Keratinocyte (primary cell): Measurements from ENCODE around the gene C4orf54. TPM values are rescaled to one million over a fixed set of nuclear protein-coding genes. Genes with fewer than 3 reads are reported as not detected.

Experiments
- DNase-seq: peaks from one replicate; pipeline ENCODE4 v3.0.0-alpha.2; 2011; ENCODE audit warnings: low read depth, missing footprints, low spot score
- FAIRE-seq: peaks from 2 replicates; lab custom pipeline; 2011; peaks lifted over from hg19 to GRCh38; lab: Jason Lieb, UNC
- H2AFZ ChIP-seq: 2 replicates; pipeline ENCODE4 v1.6.0; 2012; ENCODE audit warnings: low read length, control low read depth, inconsistent platforms; ENCODE audit not compliant: control insufficient read depth
- H3K27ac ChIP-seq: 2 replicates; pipeline ENCODE4 v1.5.1; 2011; ENCODE audit warnings: low read length; ENCODE audit not compliant: control insufficient read depth, insufficient read depth
- H3K27me3 ChIP-seq: 3 replicates; pipeline ENCODE4 v1.6.0; 2011; ENCODE audit warnings: low read length; ENCODE audit not compliant: control insufficient read depth, insufficient read depth; ENCODE audit errors: extremely low read depth
- H3K36me3 ChIP-seq, 2 experiments: 2 replicates in 1 of 2; 3 replicates in 1 of 2; pipeline ENCODE4 v1.5.1; 2011; ENCODE audit warnings: low read length in 2 of 2, mild to moderate bottlenecking in 1 of 2; ENCODE audit not compliant: control insufficient read depth in 2 of 2, insufficient read depth in 2 of 2; ENCODE audit errors: extremely low read depth in 1 of 2
- H3K4me1 ChIP-seq: 3 replicates; pipeline ENCODE4 v1.5.1; 2011; ENCODE audit warnings: low read length; ENCODE audit not compliant: control insufficient read depth, insufficient read depth; ENCODE audit errors: extremely low read depth
- H3K4me2 ChIP-seq: 3 replicates; pipeline ENCODE4 v1.6.0; 2011; ENCODE audit warnings: low read depth, low read length; ENCODE audit not compliant: control insufficient read depth, insufficient read depth; ENCODE audit errors: extremely low read depth
- H3K4me3 ChIP-seq, 3 experiments: fragments of 200-600 bp in 1 of 3; sonication (generic) in 1 of 3; 2 replicates in 2 of 3; 3 replicates in 1 of 3; pipeline ENCODE4 v1.5.1; 2011 to 2016; ENCODE audit warnings: low read length in 3 of 3, mild to moderate bottlenecking in 3 of 3, control low read depth in 2 of 3, inconsistent platforms in 1 of 3, low read depth in 1 of 3, mixed read lengths in 1 of 3, mixed run types in 1 of 3, moderate library complexity in 1 of 3; ENCODE audit not compliant: control insufficient read depth in 2 of 3, insufficient read depth in 2 of 3; ENCODE audit errors: extremely low read depth in 1 of 3
- H3K79me2 ChIP-seq: 2 replicates; pipeline ENCODE4 v1.6.0; 2012; ENCODE audit warnings: low read length; ENCODE audit not compliant: control insufficient read depth, insufficient read depth
- H3K9ac ChIP-seq: 3 replicates; pipeline ENCODE4 v1.6.0; 2011; ENCODE audit warnings: low read length; ENCODE audit not compliant: control insufficient read depth, insufficient read depth; ENCODE audit errors: extremely low read depth
- H3K9me1 ChIP-seq: 3 replicates; pipeline ENCODE4 v1.6.0; 2011; ENCODE audit warnings: low read length; ENCODE audit not compliant: control insufficient read depth, insufficient read depth; ENCODE audit errors: extremely low read depth
- H3K9me3 ChIP-seq: 2 replicates; pipeline ENCODE4 v1.5.1; 2012; ENCODE audit warnings: low read depth, low read length; ENCODE audit not compliant: control insufficient read depth
- H4K20me1 ChIP-seq: 3 replicates; pipeline ENCODE4 v1.6.0; 2011; ENCODE audit warnings: low read length; ENCODE audit not compliant: control insufficient read depth, insufficient read depth; ENCODE audit errors: extremely low read depth
- EZH2 ChIP-seq: IDR thresholded peaks from one replicate; pipeline ENCODE4 v1.6.1; 2012; ENCODE audit warnings: inconsistent platforms, mild to moderate bottlenecking, low read length, moderate library complexity
- dilution Hi-C: fragments of 300-500 bp; cut with MboI; formaldehyde crosslinking; loops from one replicate; pipeline ENCODE4 v1.7.0; 2020; ENCODE audit warnings: low sequenced_read_pairs; ENCODE audit not compliant: extremely low pct_ligation_motif_present
- polyA plus RNA-seq, 5 experiments: library from polyadenylated mRNA; depleted of rRNA in 3 of 5; stranded (reverse) in 3 of 5; stranded (forward) in 1 of 5; unstranded in 1 of 5; fragments of >200 nt; gene quantifications; 1 replicate in 1 of 5; 2 replicates in 3 of 5; 3 replicates in 1 of 5; pipeline versions ENCODE4 v1.2.1 to v1.2.3, GENCODE V29; 2011 to 2012; ENCODE audit warnings: missing spikeins in 2 of 5, low read depth in 1 of 5, low replicate concordance in 1 of 5
- TF ChIP-seq, protein P1 (sequence below), 3 experiments: IDR thresholded peaks in 1 of 3; conservative IDR thresholded peaks in 1 of 3; optimal IDR thresholded peaks in 1 of 3; 2 replicates in 2 of 3; 3 replicates in 1 of 3; pipeline versions ENCODE3 to v1.5.1; 2011; ENCODE audit warnings: low read length in 3 of 3, mild to moderate bottlenecking in 3 of 3, moderate library complexity in 2 of 3, control low read depth in 1 of 3, inconsistent platforms in 1 of 3; ENCODE audit not compliant: insufficient read depth in 2 of 3; ENCODE audit errors: extremely low read depth in 1 of 3

C4orf54 gene
- polyA plus RNA-seq, 1 donor (not counting 4 experiments of a cell fraction or from before 2014, with no cell fraction given) = 0.01 TPM

GRCh38 chr4:99696801-99697200, 39.2 kb upstream of the C4orf54 start:
- dilution Hi-C loops = no loop called here
- FAIRE-seq = no peak
- Histone ChIP-seq H3K4me2 (no peak overlapping the region), H2AFZ (no peak overlapping the region), H3K9me1 (no peaks in the 10 kb centered on the region), H3K4me1 (no peaks in the 10 kb centered on the region), H3K9me3 (no peaks in the 10 kb centered on the region), H4K20me1 (no peaks in the 10 kb centered on the region), H3K9ac (no peak overlapping the region), H3K4me3 (no peak overlapping the region), H3K27me3 (no peaks in the 10 kb centered on the region), H3K79me2 (no peaks in the 10 kb centered on the region), H3K27ac (no peak overlapping the region), H3K36me3 (no peaks in the 10 kb centered on the region)
- no peak for DNase-seq
- TF ChIP-seq, protein P1, sequence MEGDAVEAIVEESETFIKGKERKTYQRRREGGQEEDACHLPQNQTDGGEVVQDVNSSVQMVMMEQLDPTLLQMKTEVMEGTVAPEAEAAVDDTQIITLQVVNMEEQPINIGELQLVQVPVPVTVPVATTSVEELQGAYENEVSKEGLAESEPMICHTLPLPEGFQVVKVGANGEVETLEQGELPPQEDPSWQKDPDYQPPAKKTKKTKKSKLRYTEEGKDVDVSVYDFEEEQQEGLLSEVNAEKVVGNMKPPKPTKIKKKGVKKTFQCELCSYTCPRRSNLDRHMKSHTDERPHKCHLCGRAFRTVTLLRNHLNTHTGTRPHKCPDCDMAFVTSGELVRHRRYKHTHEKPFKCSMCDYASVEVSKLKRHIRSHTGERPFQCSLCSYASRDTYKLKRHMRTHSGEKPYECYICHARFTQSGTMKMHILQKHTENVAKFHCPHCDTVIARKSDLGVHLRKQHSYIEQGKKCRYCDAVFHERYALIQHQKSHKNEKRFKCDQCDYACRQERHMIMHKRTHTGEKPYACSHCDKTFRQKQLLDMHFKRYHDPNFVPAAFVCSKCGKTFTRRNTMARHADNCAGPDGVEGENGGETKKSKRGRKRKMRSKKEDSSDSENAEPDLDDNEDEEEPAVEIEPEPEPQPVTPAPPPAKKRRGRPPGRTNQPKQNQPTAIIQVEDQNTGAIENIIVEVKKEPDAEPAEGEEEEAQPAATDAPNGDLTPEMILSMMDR (optimal IDR thresholded peaks at IDR 0.05 in 1 of 3, IDR thresholded peaks at IDR 0.05 in 1 of 3, conservative IDR thresholded peaks at IDR 0.05 in 1 of 3; ENCODE audit: extremely low read depth in 1 of 3, insufficient read depth in 2 of 3, low read length in 3 of 3) = no peak
- no peak for TF ChIP-seq EZH2

DNA sequence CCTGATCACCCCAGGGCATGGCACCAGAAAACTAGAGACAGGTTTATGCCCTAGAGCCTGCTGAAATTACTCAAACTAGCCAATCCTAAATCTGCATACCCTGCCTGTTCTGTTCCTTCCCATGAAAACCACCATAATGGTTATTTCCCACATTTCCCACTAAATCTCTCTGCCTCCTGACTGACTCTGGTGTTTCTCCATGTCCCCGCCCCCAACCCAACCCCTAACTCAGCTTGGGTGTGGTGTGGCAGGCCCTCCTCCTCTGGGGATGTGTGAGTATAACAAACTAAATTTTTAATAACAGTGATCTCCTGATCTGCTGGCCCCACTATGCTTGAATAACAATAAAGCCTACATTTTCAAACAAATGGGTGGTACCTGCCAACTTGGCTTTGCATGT, 35.5 kb upstream of the C4orf54 start:
- no peaks in the 10 kb centered on the region for H3K79me2 ChIP-seq
- H3K4me3 ChIP-seq = no peak overlapping the region
- H3K9ac ChIP-seq = no peak overlapping the region
- H3K36me3 ChIP-seq = no peaks in the 10 kb centered on the region
- no peaks in the 10 kb centered on the region for H3K4me1 ChIP-seq
- dilution Hi-C loops = no loop called here
- TF ChIP-seq EZH2 = no peak
- H3K27me3 ChIP-seq = no peaks in the 10 kb centered on the region
- FAIRE-seq = no peak
- H3K4me2 ChIP-seq = no peak overlapping the region
- H3K9me1 ChIP-seq = no peaks in the 10 kb centered on the region
- no peak overlapping the region for H2AFZ ChIP-seq
- no peaks in the 10 kb centered on the region for H3K9me3 ChIP-seq
- H4K20me1 ChIP-seq = no peaks in the 10 kb centered on the region
- no peak overlapping the region for H3K27ac ChIP-seq
- DNase-seq = no peak

- DNase-seq = no peak
- dilution Hi-C loops = no loop called here
- Histone ChIP-seq H3K36me3 (no peaks in the 10 kb centered on the region), H3K4me2 (no peak overlapping the region), H3K27me3 (no peaks in the 10 kb centered on the region), H3K9ac (no peak overlapping the region), H3K9me1 (no peaks in the 10 kb centered on the region), H3K4me3 (no peak overlapping the region), H3K4me1 (no peaks in the 10 kb centered on the region), H2AFZ (no peak overlapping the region), H3K79me2 (no peaks in the 10 kb centered on the region), H3K9me3 (no peaks in the 10 kb centered on the region), H3K27ac (no peak overlapping the region), H4K20me1 (no peaks in the 10 kb centered on the region)
- no peak for TF ChIP-seq EZH2
- TF ChIP-seq, protein P1 (optimal IDR thresholded peaks at IDR 0.05 in 1 of 3, IDR thresholded peaks at IDR 0.05 in 1 of 3, conservative IDR thresholded peaks at IDR 0.05 in 1 of 3; ENCODE audit: extremely low read depth in 1 of 3, insufficient read depth in 2 of 3, low read length in 3 of 3) = no peak
- no peak for FAIRE-seq
These were observed 33.4 kb upstream of the C4orf54 start for GRCh38 chr4:99690990-99691389.
